GM23338 (cell line): Measurements from ENCODE around the gene MTOR. TPM values are rescaled to one million over a fixed set of nuclear protein-coding genes. Genes with fewer than 3 reads are reported as not detected.

Experiments
- ATAC-seq: fragments of 200-7000 bp; cut with Tn5 transposase; 3 replicates; pipeline ENCODE4 v1.9.1; 2020
- DNase-seq: peaks from one replicate; pipeline ENCODE4 v3.0.0-alpha.2; 2015; ENCODE audit warnings: low spot score
- H2AFZ ChIP-seq: fragments of 200-600 bp; sonication (generic); 2 replicates; pipeline ENCODE4 v1.8.0; 2016; ENCODE audit warnings: antibody characterized with exemption, mild to moderate bottlenecking, moderate library complexity
- H3F3A ChIP-seq: fragments of 200-600 bp; sonication (generic); replicated peaks from 2 replicates; pipeline ENCODE4 v1.8.0; 2017; ENCODE audit warnings: antibody characterized with exemption, mixed run types, low read depth
- H3K27ac ChIP-seq: fragments of 200-600 bp; sonication (generic); 2 replicates; pipeline ENCODE4 v1.6.1; 2016; ENCODE audit warnings: low read depth
- H3K27me3 ChIP-seq: fragments of 200-600 bp; sonication (generic); 2 replicates; pipeline ENCODE4 v1.8.0; 2016; ENCODE audit warnings: mild to moderate bottlenecking, mixed run types, moderate library complexity; ENCODE audit not compliant: insufficient read depth
- H3K36me3 ChIP-seq: fragments of 200-600 bp; sonication (generic); 2 replicates; pipeline ENCODE4 v1.8.0; 2016; ENCODE audit warnings: mild to moderate bottlenecking; ENCODE audit not compliant: insufficient read depth
- H3K4me1 ChIP-seq: fragments of 200-600 bp; sonication (generic); 2 replicates; pipeline ENCODE4 v1.8.0; 2016; ENCODE audit warnings: mild to moderate bottlenecking, moderate library complexity; ENCODE audit not compliant: insufficient read depth
- H3K4me2 ChIP-seq: fragments of 200-600 bp; sonication (generic); 2 replicates; pipeline ENCODE4 v1.7.1; 2017; ENCODE audit warnings: mixed run types
- H3K4me3 ChIP-seq: fragments of 200-600 bp; sonication (generic); 2 replicates; pipeline ENCODE4 v1.6.1; 2016; ENCODE audit warnings: mixed run types
- H3K79me2 ChIP-seq: fragments of 200-600 bp; sonication (generic); replicated peaks from 2 replicates; pipeline ENCODE4 v1.8.0; 2017; ENCODE audit warnings: mild to moderate bottlenecking; ENCODE audit not compliant: insufficient read depth
- H3K9me2 ChIP-seq: fragments of 200-600 bp; sonication (generic); 2 replicates; pipeline ENCODE4 v1.8.0; 2017; ENCODE audit not compliant: insufficient read depth
- H4K20me1 ChIP-seq: fragments of 200-600 bp; sonication (generic); replicated peaks from 2 replicates; pipeline ENCODE4 v1.8.0; 2017; ENCODE audit warnings: mild to moderate bottlenecking; ENCODE audit not compliant: insufficient read depth
- H3K27ac Mint-ChIP-seq: 2 replicates; pipeline ENCODE4 v1.8.0; 2020; ENCODE audit warnings: inconsistent platforms, mild to moderate bottlenecking, moderate library complexity, mixed read lengths
- H3K27me3 Mint-ChIP-seq: 3 replicates; pipeline ENCODE4 v1.8.0; 2022; ENCODE audit warnings: low read depth, mild to moderate bottlenecking, moderate library complexity, mixed read lengths, inconsistent platforms; ENCODE audit not compliant: insufficient read depth, poor library complexity
- H3K36me3 Mint-ChIP-seq: 3 replicates; pipeline ENCODE4 v1.8.0; 2021; ENCODE audit warnings: low read depth, mild to moderate bottlenecking, inconsistent platforms, moderate library complexity, mixed read lengths
- H3K4me1 Mint-ChIP-seq: 3 replicates; pipeline ENCODE4 v1.8.0; 2020; ENCODE audit warnings: mild to moderate bottlenecking, inconsistent platforms, mixed read lengths
- H3K4me3 Mint-ChIP-seq: 3 replicates; pipeline ENCODE4 v1.8.0; 2021; ENCODE audit warnings: moderate library complexity, mild to moderate bottlenecking, inconsistent platforms, mixed read lengths
- H3K9me3 Mint-ChIP-seq: 3 replicates; pipeline ENCODE4 v1.8.0; 2020; ENCODE audit warnings: moderate library complexity, mild to moderate bottlenecking, inconsistent platforms, mixed read lengths
- CREB1 ChIP-seq: fragments of 250-450 bp; sonication (Bioruptor Pico); IDR thresholded peaks from 2 replicates; pipeline ENCODE4 v1.5.0; 2020; ENCODE audit warnings: low read depth, mild to moderate bottlenecking, moderate library complexity
- ETS1 ChIP-seq: IDR thresholded peaks from 2 replicates; pipeline ENCODE4 v1.6.1; 2016; ENCODE audit warnings: antibody characterized with exemption
- EZH2 ChIP-seq: fragments of 200-600 bp; sonication (generic); IDR thresholded peaks from one replicate; pipeline ENCODE4 v1.8.0; 2017; ENCODE audit warnings: antibody characterized with exemption, mild to moderate bottlenecking, low read depth; ENCODE audit not compliant: unreplicated experiment
- EZH2phosphoT487 ChIP-seq: fragments of 200-600 bp; sonication (generic); IDR thresholded peaks from one replicate; pipeline ENCODE4 v1.8.1; 2018; ENCODE audit warnings: antibody characterized with exemption; ENCODE audit not compliant: unreplicated experiment
- JUNB ChIP-seq: IDR thresholded peaks from one replicate; pipeline ENCODE4 v1.6.1; 2016; ENCODE audit warnings: antibody characterized with exemption; ENCODE audit not compliant: unreplicated experiment
- NANOG ChIP-seq: IDR thresholded peaks from 2 replicates; pipeline ENCODE4 v1.6.1; 2016; ENCODE audit warnings: antibody characterized with exemption, borderline replicate concordance
- POLR2AphosphoS5 ChIP-seq: IDR thresholded peaks from 2 replicates; pipeline ENCODE4 v1.6.1; 2016; ENCODE audit warnings: antibody characterized with exemption, low read depth
- STAT1 ChIP-seq: IDR thresholded peaks from one replicate; pipeline ENCODE4 v1.6.1; 2016; ENCODE audit warnings: antibody characterized with exemption; ENCODE audit not compliant: unreplicated experiment
- ZNF114 ChIP-seq: fragments of 250-450 bp; sonication (Bioruptor Pico); IDR thresholded peaks from 2 replicates; pipeline ENCODE4 v1.5.0; 2020; ENCODE audit warnings: mild to moderate bottlenecking, moderate library complexity
- ZNF331 ChIP-seq: fragments of 250-450 bp; sonication (Bioruptor Pico); IDR thresholded peaks from 2 replicates; pipeline ENCODE4 v1.5.0; 2020; ENCODE audit warnings: low read depth, mild to moderate bottlenecking, moderate library complexity
- ZNF462 ChIP-seq: fragments of 250-450 bp; sonication (Bioruptor Pico); IDR thresholded peaks from 2 replicates; pipeline ENCODE4 v1.5.0; 2020; ENCODE audit warnings: mild to moderate bottlenecking, moderate library complexity
- polyA plus RNA-seq: library from polyadenylated mRNA; unstranded; fragments of >200 nt; fragmentation: Nextera tagmentation; extraction: Ambion mirVana; gene quantifications from 2 replicates; pipeline ENCODE4 v1.2.1, GENCODE V29; 2016
- total RNA-seq: library from RNA; depleted of rRNA; stranded (reverse); fragments of >200 nt; shearing (Covaris generic); gene quantifications from 2 replicates; pipeline ENCODE4 v1.2.3, GENCODE V29; 2014
- TF ChIP-seq, protein P1 (sequence below): IDR thresholded peaks from one replicate; pipeline ENCODE4 v1.6.1; 2018; ENCODE audit warnings: antibody characterized with exemption; ENCODE audit not compliant: unreplicated experiment
- TF ChIP-seq, protein P2 (sequence below), 2 experiments: fragments of 200-600 bp in 1 of 2; sonication (generic) in 1 of 2; conservative IDR thresholded peaks; 2 replicates each; pipeline versions ENCODE4 v1.5.1 to v1.6.1; 2016 to 2017; ENCODE audit warnings: antibody characterized with exemption in 2 of 2, low read depth in 2 of 2, mild to moderate bottlenecking in 2 of 2, moderate library complexity in 1 of 2

MTOR gene
- total and polyA plus RNA-seq, 2 experiments from 2014 or later = 22.8 to 98.0 TPM

- Mint-ChIP-seq H3K27ac (no peak overlapping the region), H3K36me3 (peaks cover 80% of the 10 kb centered on the region), H3K4me1 (no peaks in the 10 kb centered on the region), H3K4me3 (no peak overlapping the region), H3K27me3 (peaks cover 7% of the 10 kb centered on the region), H3K9me3 (no peaks in the 10 kb centered on the region)
- Histone ChIP-seq H3K27me3 (no peaks in the 10 kb centered on the region), H3K36me3 (peaks cover 52% of the 10 kb centered on the region), H2AFZ (no peak overlapping the region), H3K4me2 (no peak overlapping the region), H3K79me2 (no peaks in the 10 kb centered on the region), H3K4me3 (no peak overlapping the region), H3K9me2 (no peaks in the 10 kb centered on the region), H3F3A (no peaks in the 10 kb centered on the region), H4K20me1 (peaks cover 4% of the 10 kb centered on the region; the same call in 1 of the 2 replicates), H3K27ac (no peak overlapping the region), H3K4me1 (no peaks in the 10 kb centered on the region)
- no peak for DNase-seq
- TF ChIP-seq NANOG = no peak
- no peak for TF ChIP-seq EZH2
- TF ChIP-seq ETS1 = no peak
- TF ChIP-seq, protein P1, sequence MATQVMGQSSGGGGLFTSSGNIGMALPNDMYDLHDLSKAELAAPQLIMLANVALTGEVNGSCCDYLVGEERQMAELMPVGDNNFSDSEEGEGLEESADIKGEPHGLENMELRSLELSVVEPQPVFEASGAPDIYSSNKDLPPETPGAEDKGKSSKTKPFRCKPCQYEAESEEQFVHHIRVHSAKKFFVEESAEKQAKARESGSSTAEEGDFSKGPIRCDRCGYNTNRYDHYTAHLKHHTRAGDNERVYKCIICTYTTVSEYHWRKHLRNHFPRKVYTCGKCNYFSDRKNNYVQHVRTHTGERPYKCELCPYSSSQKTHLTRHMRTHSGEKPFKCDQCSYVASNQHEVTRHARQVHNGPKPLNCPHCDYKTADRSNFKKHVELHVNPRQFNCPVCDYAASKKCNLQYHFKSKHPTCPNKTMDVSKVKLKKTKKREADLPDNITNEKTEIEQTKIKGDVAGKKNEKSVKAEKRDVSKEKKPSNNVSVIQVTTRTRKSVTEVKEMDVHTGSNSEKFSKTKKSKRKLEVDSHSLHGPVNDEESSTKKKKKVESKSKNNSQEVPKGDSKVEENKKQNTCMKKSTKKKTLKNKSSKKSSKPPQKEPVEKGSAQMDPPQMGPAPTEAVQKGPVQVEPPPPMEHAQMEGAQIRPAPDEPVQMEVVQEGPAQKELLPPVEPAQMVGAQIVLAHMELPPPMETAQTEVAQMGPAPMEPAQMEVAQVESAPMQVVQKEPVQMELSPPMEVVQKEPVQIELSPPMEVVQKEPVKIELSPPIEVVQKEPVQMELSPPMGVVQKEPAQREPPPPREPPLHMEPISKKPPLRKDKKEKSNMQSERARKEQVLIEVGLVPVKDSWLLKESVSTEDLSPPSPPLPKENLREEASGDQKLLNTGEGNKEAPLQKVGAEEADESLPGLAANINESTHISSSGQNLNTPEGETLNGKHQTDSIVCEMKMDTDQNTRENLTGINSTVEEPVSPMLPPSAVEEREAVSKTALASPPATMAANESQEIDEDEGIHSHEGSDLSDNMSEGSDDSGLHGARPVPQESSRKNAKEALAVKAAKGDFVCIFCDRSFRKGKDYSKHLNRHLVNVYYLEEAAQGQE = no peak
- TF ChIP-seq ZNF331 (CRISPR knock-in tag) = no peak
- no peak for TF ChIP-seq CREB1 (CRISPR knock-in tag)
- TF ChIP-seq ZNF462 (CRISPR knock-in tag) = no peak
- no peak for TF ChIP-seq POLR2AphosphoS5
- TF ChIP-seq ZNF114 (CRISPR knock-in tag) = no peak
- TF ChIP-seq STAT1 = no peak
- TF ChIP-seq, protein P2, sequence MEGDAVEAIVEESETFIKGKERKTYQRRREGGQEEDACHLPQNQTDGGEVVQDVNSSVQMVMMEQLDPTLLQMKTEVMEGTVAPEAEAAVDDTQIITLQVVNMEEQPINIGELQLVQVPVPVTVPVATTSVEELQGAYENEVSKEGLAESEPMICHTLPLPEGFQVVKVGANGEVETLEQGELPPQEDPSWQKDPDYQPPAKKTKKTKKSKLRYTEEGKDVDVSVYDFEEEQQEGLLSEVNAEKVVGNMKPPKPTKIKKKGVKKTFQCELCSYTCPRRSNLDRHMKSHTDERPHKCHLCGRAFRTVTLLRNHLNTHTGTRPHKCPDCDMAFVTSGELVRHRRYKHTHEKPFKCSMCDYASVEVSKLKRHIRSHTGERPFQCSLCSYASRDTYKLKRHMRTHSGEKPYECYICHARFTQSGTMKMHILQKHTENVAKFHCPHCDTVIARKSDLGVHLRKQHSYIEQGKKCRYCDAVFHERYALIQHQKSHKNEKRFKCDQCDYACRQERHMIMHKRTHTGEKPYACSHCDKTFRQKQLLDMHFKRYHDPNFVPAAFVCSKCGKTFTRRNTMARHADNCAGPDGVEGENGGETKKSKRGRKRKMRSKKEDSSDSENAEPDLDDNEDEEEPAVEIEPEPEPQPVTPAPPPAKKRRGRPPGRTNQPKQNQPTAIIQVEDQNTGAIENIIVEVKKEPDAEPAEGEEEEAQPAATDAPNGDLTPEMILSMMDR (conservative IDR thresholded peaks at IDR 0.05; ENCODE audit: low read depth in 2 of 2) = no peak
- TF ChIP-seq EZH2phosphoT487 = no peak
- TF ChIP-seq JUNB = no peak
- ATAC-seq = no peak
Observed at GRCh38 chr1:11130406-11130805, 131.9 kb downstream of the MTOR start.
